Fibroblast of lung (primary cell): Measurements from ENCODE around the gene ITFG1. TPM values are rescaled to one million over a fixed set of nuclear protein-coding genes. Genes with fewer than 3 reads are reported as not detected.
A peak's percentile ranks its signal among the peaks of the same experiment; 100 is the strongest.

Experiments
- DNase-seq, 2 donors: peaks; one replicate each; pipeline versions ENCODE4 v3.0.0 to v3.0.0-alpha.2; 2010; ENCODE audit warnings: low read depth in 2 of 2
- H2AFZ ChIP-seq: 2 replicates; pipeline ENCODE4 v1.5.1; 2012; ENCODE audit warnings: low read length, control low read depth, inconsistent platforms
- H3K27ac ChIP-seq: 2 replicates; pipeline ENCODE4 v1.5.1; 2011; ENCODE audit warnings: low read length, control low read depth; ENCODE audit not compliant: insufficient read depth
- H3K27me3 ChIP-seq: 2 replicates; pipeline ENCODE4 v1.5.1; 2011; ENCODE audit warnings: mild to moderate bottlenecking, low read length; ENCODE audit not compliant: control insufficient read depth, insufficient read depth
- H3K36me3 ChIP-seq: 2 replicates; pipeline ENCODE4 v1.5.1; 2011; ENCODE audit warnings: low read length; ENCODE audit not compliant: control insufficient read depth, insufficient read depth
- H3K4me1 ChIP-seq: 2 replicates; pipeline ENCODE4 v1.5.1; 2011; ENCODE audit warnings: low read length; ENCODE audit not compliant: control insufficient read depth, insufficient read depth; ENCODE audit errors: extremely low read depth
- H3K4me2 ChIP-seq: 2 replicates; pipeline ENCODE4 v1.5.1; 2011; ENCODE audit warnings: low read length, control low read depth; ENCODE audit not compliant: insufficient read depth; ENCODE audit errors: extremely low read depth
- H3K4me3 ChIP-seq, 4 experiments: fragments of 200-600 bp in 1 of 4; sonication (generic) in 1 of 4; replicated peaks in 1 of 4; 2 replicates each; pipeline ENCODE4 v1.5.1; 2011 to 2016; ENCODE audit warnings: low read length in 4 of 4, low read depth in 3 of 4, mild to moderate bottlenecking in 3 of 4, control low read depth in 2 of 4, inconsistent platforms in 1 of 4, mixed read lengths in 1 of 4; ENCODE audit not compliant: insufficient read depth in 1 of 4; ENCODE audit errors: control extremely low read depth in 1 of 4
- H3K79me2 ChIP-seq: 2 replicates; pipeline ENCODE4 v1.5.1; 2012; ENCODE audit warnings: mild to moderate bottlenecking, low read length, inconsistent platforms; ENCODE audit not compliant: control insufficient read depth, insufficient read depth
- H3K9ac ChIP-seq: 2 replicates; pipeline ENCODE4 v1.5.1; 2011; ENCODE audit warnings: mild to moderate bottlenecking, low read length, control low read depth; ENCODE audit not compliant: insufficient read depth
- H3K9me3 ChIP-seq: 2 replicates; pipeline ENCODE4 v1.5.1; 2012; ENCODE audit warnings: low read depth, low read length; ENCODE audit not compliant: control insufficient read depth, insufficient read depth
- H4K20me1 ChIP-seq: 2 replicates; pipeline ENCODE4 v1.5.1; 2011; ENCODE audit warnings: low read length; ENCODE audit not compliant: control insufficient read depth, insufficient read depth; ENCODE audit errors: extremely low read depth
- EZH2 ChIP-seq: IDR thresholded peaks from 2 replicates; pipeline ENCODE4 v1.5.1; 2012; ENCODE audit warnings: low read length, control low read depth, mild to moderate bottlenecking; ENCODE audit errors: missing control alignments
- polyA plus RNA-seq, 2 donors: library from polyadenylated mRNA; depleted of rRNA in 1 of 2; stranded (reverse) in 1 of 2; unstranded in 1 of 2; fragments of >200 nt; gene quantifications; 2 replicates each; pipeline ENCODE4 v1.2.1, GENCODE V29; 2011 to 2012; ENCODE audit warnings: missing spikeins in 1 of 2
- total RNA-seq: library from RNA; depleted of rRNA; stranded (reverse); fragments of >200 nt; gene quantifications from 2 replicates; pipeline ENCODE4 v1.2.1, GENCODE V29; 2014
- TF ChIP-seq, protein P1 (sequence below), 2 donors: IDR thresholded peaks in 1 of 2; conservative IDR thresholded peaks in 1 of 2; 1 replicate in 1 of 2; 2 replicates in 1 of 2; pipeline ENCODE4 v1.5.1; 2011 to 2012; ENCODE audit warnings: low read length in 2 of 2, control low read depth in 1 of 2, inconsistent platforms in 1 of 2, low read depth in 1 of 2, mild to moderate bottlenecking in 1 of 2

Gene ITFG1
- total and polyA plus RNA-seq, 2 donors (not counting 1 experiment from before 2014, with no cell fraction given): 96.1 to 111 TPM

DNA sequence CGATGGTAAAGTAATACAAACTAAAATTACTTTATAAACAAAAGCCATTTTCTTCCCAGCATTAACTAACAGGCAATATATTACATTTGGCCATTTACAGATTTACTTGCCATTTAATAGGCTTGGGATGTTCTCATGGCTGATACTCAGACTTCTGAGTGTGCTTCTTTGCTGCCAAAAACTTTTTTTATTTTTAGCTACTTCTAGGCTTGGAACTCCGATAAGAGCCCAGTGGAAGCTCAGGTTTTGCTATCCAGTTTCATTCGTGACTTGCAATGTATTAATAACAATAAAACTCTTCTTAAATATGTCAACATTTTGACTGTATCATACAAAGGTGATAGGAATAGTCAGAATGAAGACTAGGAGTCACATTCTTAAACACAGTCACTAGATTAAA is 152.3 kb downstream of the ITFG1 start:
- H3K9me3 ChIP-seq: no peaks in the 10 kb centered on the region
- H3K27ac ChIP-seq: no peak overlapping the region
- H3K36me3 ChIP-seq: no peaks in the 10 kb centered on the region
- H3K79me2 ChIP-seq: no peaks in the 10 kb centered on the region
- no peaks in the 10 kb centered on the region for H4K20me1 ChIP-seq
- H3K4me3 ChIP-seq: no peak overlapping the region
- no peak overlapping the region for H3K9ac ChIP-seq
- no peak for DNase-seq
- H3K4me1 ChIP-seq: no peaks in the 10 kb centered on the region
- H3K4me2 ChIP-seq: no peak overlapping the region
- TF ChIP-seq EZH2: no peak
- TF ChIP-seq, protein P1, sequence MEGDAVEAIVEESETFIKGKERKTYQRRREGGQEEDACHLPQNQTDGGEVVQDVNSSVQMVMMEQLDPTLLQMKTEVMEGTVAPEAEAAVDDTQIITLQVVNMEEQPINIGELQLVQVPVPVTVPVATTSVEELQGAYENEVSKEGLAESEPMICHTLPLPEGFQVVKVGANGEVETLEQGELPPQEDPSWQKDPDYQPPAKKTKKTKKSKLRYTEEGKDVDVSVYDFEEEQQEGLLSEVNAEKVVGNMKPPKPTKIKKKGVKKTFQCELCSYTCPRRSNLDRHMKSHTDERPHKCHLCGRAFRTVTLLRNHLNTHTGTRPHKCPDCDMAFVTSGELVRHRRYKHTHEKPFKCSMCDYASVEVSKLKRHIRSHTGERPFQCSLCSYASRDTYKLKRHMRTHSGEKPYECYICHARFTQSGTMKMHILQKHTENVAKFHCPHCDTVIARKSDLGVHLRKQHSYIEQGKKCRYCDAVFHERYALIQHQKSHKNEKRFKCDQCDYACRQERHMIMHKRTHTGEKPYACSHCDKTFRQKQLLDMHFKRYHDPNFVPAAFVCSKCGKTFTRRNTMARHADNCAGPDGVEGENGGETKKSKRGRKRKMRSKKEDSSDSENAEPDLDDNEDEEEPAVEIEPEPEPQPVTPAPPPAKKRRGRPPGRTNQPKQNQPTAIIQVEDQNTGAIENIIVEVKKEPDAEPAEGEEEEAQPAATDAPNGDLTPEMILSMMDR (conservative IDR thresholded peaks at IDR 0.05 in 1 of 2, IDR thresholded peaks at IDR 0.05 in 1 of 2; ENCODE audit: low read depth in 1 of 2, low read length in 2 of 2): no peak
- no peaks in the 10 kb centered on the region for H3K27me3 ChIP-seq
- no peak overlapping the region for H2AFZ ChIP-seq

GRCh38 chr16:47304563-47304962 is 156.3 kb downstream of the ITFG1 start:
- Histone ChIP-seq H3K36me3 (no peaks in the 10 kb centered on the region), H3K9ac (no peak overlapping the region), H3K4me2 (no peak overlapping the region), H3K4me3 (no peak overlapping the region), H3K27me3 (no peaks in the 10 kb centered on the region), H4K20me1 (no peaks in the 10 kb centered on the region), H3K79me2 (no peaks in the 10 kb centered on the region), H3K4me1 (no peaks in the 10 kb centered on the region), H3K9me3 (no peaks in the 10 kb centered on the region), H3K27ac (no peak overlapping the region), H2AFZ (no peak overlapping the region)
- peak in 1 of 2 donors; percentile 12 for DNase-seq
- TF ChIP-seq, protein P1 (conservative IDR thresholded peaks at IDR 0.05 in 1 of 2, IDR thresholded peaks at IDR 0.05 in 1 of 2; ENCODE audit: low read depth in 1 of 2, low read length in 2 of 2): no peak
- no peak for TF ChIP-seq EZH2

- TF ChIP-seq, protein P1 (conservative IDR thresholded peaks at IDR 0.05 in 1 of 2, IDR thresholded peaks at IDR 0.05 in 1 of 2; ENCODE audit: low read depth in 1 of 2, low read length in 2 of 2): no peak
- TF ChIP-seq EZH2: no peak
- Histone ChIP-seq H3K27ac (no peak overlapping the region), H2AFZ (no peak overlapping the region), H3K9me3 (no peaks in the 10 kb centered on the region), H3K4me2 (no peak overlapping the region), H3K79me2 (no peaks in the 10 kb centered on the region), H3K9ac (no peak overlapping the region), H4K20me1 (no peaks in the 10 kb centered on the region), H3K4me1 (no peaks in the 10 kb centered on the region), H3K36me3 (peaks cover 2% of the 10 kb centered on the region), H3K4me3 (no peak overlapping the region), H3K27me3 (no peaks in the 10 kb centered on the region)
- no peak for DNase-seq
These were observed 161.3 kb downstream of the ITFG1 start for GRCh38 chr16:47299587-47299986.
